Measurements from ENCODE around the gene CCND2.

CCND2 gene

GRCh38 chr12:4277857-4278256, 4.3 kb downstream of the CCND2 start:
- DNase-seq = no peak

DNA sequence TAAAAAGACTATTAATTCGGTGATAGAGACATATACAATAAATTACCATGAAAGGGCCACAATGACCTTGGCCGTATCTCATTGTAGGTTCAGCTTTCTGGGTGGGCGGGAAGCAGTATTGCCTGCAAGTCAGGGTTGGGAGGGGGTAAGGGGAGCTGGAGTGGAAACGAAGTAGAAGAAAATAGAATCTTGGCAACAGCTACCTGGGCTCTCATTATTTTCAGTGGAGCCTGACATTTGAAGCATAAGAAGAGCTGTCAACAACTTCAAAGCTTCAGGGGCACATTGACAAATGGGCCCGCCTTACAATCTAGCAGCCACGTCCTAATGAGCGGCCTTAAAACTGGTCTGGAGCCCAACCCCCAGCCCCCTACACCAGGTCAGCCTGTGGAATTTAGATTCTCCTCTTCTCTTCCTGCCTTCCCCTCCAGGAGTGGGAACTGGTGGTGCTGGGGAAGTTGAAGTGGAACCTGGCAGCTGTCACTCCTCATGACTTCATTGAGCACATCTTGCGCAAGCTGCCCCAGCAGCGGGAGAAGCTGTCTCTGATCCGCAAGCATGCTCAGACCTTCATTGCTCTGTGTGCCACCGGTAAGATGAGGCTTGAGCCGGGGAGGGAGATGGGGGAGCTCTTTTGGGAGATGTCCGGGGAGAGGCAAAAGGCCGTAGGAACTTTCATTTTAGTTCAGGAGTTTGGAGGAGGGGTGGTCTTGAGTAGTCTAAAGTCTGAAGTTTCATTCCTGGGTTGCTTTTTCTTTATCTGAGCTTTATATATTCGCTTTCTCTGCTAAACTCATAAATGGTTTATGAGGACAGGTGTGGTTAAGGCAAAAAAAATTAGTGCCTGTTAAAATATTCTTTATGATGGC, 5.0 kb downstream of the CCND2 start:
- no peak for DNase-seq

DNA sequence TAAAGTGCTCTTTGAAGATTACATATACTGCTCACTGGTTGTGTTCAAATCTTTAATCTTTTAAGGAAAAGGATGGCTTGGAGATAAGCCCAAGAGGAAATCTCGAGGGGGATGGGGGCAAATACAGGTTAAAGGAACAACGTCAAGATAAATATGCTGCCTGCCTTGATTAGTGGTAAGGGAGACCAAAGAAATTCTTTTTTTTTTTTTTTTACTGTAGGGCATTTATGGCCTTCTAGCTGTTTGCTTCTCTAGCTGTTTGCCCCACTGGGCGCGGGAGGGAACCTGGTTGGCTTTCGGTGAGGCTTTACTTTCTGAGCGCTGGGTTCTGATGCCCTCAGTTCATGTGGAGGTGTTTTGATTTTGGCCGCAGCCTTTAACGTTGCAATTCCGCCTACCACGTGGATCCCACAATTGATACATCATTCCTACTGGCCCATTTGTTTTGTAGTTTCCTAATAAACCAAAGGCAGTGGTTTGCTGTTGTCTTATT, 5.7 kb downstream of the CCND2 start:
- no peak for DNase-seq

DNA sequence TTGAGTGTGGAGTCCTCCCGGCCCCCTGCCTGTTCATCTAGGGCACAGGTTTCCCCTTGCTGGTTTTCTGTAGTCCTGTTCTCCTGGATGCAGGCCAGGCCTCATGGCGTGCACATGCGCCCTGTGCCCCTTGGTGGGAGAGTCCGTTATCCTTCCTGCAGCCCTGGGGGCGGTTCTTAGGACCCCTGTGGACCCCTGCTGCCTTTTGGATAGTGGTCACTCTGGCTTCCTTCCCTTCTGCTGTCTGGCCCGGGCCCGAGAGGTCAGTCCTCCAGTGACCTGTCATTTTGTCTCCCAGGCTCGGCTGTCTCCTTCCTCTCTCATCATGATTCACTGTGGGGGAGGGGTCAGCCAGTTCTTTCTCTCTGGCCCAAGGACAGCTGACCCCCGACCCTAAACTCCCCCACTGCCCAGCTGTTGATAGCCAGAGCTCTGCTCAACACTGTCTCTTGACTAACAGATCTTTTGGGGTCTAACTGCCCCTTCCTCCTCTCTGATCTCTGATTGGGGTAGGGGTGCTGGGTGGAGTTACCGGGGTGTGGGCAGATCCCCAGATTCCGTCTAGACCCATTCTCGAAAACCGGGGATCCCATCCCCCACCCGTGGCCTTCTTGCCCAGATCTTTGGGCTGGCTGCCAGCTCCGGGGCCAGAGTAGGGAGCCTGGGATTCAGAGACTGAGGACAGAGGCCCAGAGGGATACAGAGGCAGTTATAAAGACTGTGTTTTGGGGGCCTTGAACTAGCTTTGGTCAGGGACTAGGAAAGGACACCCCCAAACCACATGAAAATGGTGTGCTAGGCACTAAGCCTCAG, 7.0 kb downstream of the CCND2 start:
- no peak for DNase-seq

DNA sequence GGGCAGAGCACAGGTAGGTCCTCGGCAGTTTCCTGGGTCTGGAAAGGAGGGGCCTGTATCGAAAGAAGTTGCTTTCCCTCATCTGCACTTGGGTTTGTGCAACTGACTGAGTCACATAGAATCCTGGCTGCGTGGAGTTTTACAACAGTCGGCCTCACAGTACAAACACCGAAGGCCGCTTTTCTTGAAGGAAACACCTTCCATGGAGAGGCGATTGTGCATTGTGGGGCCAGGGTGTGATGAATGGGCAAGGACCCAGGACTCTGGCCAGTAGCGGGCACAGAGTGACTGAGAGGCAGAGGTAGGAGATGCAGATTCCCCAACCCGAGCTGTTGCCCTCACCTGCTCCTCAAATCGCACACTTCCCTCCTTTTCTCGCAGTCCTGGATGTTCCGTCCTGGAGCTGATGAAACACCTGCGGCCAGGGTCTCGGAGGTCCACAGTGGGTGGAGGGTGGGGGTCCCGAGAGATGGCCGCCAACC, 7.7 kb downstream of the CCND2 start:
- DNase-seq = no peak

DNA sequence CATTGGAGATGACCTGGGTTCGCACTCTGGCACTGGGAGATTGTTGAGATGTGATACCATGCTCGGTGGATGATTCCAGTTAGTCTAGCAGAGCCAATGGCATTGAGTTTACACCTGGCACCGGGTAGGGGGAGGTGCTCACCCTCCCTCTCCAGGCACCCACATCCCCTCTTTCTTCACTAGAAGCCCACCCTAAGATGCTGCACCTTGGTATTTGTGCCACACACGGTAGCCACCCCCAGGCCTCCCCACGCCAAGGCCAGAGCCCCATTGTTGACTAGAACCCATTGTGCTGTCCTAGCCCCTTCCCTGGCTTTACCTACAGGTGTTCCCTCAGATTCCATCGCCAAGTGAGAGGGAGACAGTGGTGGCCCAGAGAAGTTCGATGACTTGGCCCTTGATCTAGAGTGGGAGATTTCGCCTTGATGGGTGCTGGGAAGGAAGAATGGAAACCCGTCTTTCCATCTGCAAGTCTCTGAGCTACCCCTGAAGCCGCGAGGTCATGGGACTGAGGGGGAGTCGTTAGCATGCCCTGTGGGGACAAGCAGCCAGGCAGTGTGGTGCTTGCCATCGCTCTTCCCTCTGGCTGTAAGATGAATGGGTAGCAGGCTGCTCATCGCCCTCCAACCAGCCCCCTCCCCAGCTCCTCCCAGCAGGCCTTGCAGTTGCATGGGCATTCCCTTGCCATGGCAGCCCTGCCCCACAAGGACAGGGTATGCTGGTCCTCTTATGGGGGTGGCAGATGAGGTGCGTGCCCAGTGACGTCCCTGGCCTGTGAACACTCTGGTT, 8.7 kb downstream of the CCND2 start:
- DNase-seq = no peak

GRCh38 chr12:4282892-4283511, 9.4 kb downstream of the CCND2 start:
- no peak for DNase-seq

- DNase-seq = no peak
Observed at GRCh38 chr12:4283512-4284255, 10.1 kb downstream of the CCND2 start.

- DNase-seq = no peak
Observed at GRCh38 chr12:4284306-4284705, 10.7 kb downstream of the CCND2 start.

- no peak for DNase-seq
Observed at GRCh38 chr12:4285070-4285469, 11.5 kb downstream of the CCND2 start.

- DNase-seq = no peak
Observed at GRCh38 chr12:4286228-4286627, 12.7 kb downstream of the CCND2 start.

- DNase-seq = no peak
Observed at GRCh38 chr12:4286771-4287317, 13.3 kb downstream of the CCND2 start.

- no peak for DNase-seq
Observed at GRCh38 chr12:4287325-4288211, 14.0 kb downstream of the CCND2 start.

GRCh38 chr12:4288296-4289131, 15.0 kb downstream of the CCND2 start:
- no peak for DNase-seq

DNA sequence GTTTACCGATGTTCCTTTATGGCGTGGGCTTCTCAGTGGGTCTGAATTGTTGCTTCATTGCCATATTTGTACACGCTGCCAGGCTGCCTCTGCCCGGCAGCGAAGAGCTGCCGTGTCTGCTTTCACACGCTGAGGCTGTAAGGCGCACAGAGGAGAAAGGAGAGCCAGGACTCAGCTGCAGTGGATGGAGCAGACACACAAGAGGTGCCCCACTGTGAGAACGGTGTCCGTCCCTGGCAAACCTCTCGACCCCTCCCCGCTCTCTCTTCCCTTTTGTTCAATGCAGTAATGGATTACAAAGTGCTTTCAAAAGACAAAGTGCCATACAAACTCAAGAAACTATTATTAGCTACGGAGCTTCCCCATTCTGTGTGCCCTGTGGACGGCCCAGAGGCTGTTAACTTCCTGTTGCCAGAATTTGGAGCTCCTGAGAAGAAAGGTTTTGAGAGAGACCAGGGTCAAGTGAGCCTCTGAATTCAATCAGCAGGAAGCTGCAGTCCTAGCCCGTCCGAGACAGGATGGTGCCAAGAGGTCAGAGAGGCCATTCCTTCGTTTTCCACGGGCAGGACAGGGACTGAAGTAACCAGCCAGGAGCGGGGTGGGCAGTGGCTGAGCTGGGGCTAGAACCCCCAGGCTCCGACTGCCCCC, 15.8 kb downstream of the CCND2 start:
- DNase-seq = no peak

DNA sequence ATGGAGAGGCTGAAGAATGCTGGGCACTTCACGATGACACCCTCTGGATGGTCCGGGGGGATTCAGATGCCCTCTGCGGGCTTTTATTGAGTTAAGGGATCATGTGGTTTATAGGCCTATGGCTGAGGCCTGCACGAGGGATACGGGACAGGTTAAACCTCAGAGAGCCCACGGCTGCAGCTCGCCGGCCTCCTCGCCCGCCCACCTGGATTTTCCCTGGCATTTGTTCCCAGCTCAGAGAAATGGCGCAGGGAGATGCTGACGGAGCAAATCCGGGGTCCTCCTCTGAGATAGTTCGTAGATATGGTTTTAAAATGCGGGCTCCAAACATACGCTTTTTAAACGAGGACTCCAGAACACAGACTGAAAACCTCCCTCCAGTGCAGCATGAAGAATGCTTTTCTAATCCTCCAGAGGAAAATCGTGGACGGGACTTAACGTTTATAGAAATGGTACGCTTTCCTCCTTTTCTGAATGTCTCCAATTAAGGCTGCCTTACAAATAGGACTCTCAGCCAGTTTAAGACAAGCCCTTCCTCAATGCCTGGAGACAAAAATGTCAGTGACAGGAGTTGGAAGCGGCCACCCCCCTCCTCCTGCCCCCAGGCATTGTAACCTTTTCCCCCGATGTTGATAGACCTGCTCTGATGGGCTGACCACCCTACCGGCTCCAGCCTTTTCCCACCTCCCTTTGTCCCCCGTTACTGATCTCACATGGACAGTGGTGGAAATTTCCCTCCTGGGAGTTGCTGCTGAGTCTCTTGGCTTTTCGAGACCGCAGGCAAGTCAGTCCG, 16.6 kb downstream of the CCND2 start:
- no peak for DNase-seq

DNA sequence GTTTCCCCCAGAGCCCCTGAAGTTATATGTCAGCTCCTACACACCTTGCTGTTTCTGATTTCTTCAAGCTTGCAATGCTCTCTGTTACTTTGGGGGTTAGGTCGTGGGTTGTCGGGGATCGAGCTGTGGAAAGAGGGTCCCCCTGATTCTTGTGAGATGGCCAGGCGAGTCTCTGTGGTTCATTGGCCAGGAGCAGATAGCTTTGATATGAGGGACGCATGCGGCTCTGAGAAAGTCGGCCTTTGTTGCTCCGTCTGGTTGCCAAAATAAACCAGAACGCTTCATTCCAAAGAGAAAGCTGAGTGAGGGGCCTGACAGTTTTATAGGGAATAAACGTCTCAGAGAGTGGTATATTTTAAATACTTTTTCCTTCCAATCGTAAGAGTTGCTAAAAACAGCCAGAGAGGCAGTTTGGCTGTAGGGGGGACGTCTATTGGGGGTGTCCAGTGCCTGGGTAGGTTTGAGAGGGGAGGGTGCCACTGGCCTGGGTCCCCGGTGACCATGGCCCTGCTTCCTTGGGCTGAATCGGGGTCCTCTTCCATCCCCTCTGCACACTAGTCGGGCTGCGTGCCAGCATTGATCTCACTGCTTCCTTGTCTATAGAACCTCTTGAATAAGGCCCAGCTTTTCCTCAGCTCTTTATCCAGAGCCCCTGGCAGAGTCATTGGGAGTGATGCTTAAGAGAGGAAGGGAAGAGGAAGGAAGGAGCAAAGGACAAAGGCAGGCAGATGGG, 18.9 kb downstream of the CCND2 start:
- DNase-seq = no peak

All from OCI-M1 (cell line).